ENCODE data around the gene ZNF317.
A peak's percentile ranks its signal among the peaks of the same experiment; 100 is the strongest.
"Not testable (repeated sequence)": the region's sequence is repeated elsewhere in the genome, so short reads cannot be mapped to it uniquely, and the experiment has no call there.

The ZNF317 gene

GRCh38 chr19:9178901-9179300 lies 38.7 kb downstream of the ZNF317 start, which contains the start of gene OR7D2:
Gene OR7D2 (plus strand): TSS chr19:9178979. CDS start chr19:9185782, 6,803 bp downstream.
- no peak for DNase-seq

- DNase-seq = no peak
Observed at GRCh38 chr19:9183000-9183399, 42.8 kb downstream of the ZNF317 start.

- DNase-seq = no peak
Observed at GRCh38 chr19:9187191-9187590, 47.0 kb downstream of the ZNF317 start.

GRCh38 chr19:9189535-9189934 lies 49.3 kb downstream of the ZNF317 start:
- no peak for DNase-seq

- not testable (repeated sequence) for DNase-seq
Observed at GRCh38 chr19:9198044-9198443, 57.8 kb downstream of the ZNF317 start.

- peak; percentile 7 for DNase-seq
Observed at GRCh38 chr19:9205501-9206113, 65.4 kb downstream of the ZNF317 start.

All from NCI-H1694 (cell line).